H1 (cell line): ENCODE results near the gene HOXD10. TPM values are rescaled to one million over a fixed set of nuclear protein-coding genes. Genes with fewer than 3 reads are reported as not detected.

Source experiments
- CTCF ChIA-PET: fragments of 300-600 bp; sonication (Branson Sonifier 250); formaldehyde crosslinking; loops from one replicate; lab custom pipeline; 2021; ENCODE audit not compliant: partially characterized antibody; lab: Charles Lee
- POLR2A ChIA-PET: fragments of 300-600 bp; sonication (Branson Sonifier 250); formaldehyde crosslinking; loops from one replicate; lab custom pipeline; 2021; ENCODE audit warnings: inconsistent platforms; ENCODE audit not compliant: partially characterized antibody; lab: Charles Lee
- DNase-seq, 2 experiments: peaks; one replicate each; pipeline versions ENCODE4 v3.0.0 to v3.0.0-alpha.2; 2010 to 2022; ENCODE audit warnings: low spot score in 2 of 2, low read depth in 1 of 2, mixed read lengths in 1 of 2
- FAIRE-seq: peaks from 2 replicates; lab custom pipeline; 2011; peaks lifted over from hg19 to GRCh38; lab: Jason Lieb, UNC
- H2AFZ ChIP-seq: 2 replicates; pipeline ENCODE4 v1.8.1; 2012; ENCODE audit warnings: low read length, inconsistent platforms
- H2AK5ac ChIP-seq: 2 replicates; pipeline ENCODE4 v1.6.1; 2013; ENCODE audit warnings: low read depth, low read length
- H2BK120ac ChIP-seq: replicated peaks from 2 replicates; pipeline ENCODE3; 2013; ENCODE audit warnings: low read depth, low read length, inconsistent platforms
- H2BK12ac ChIP-seq: 2 replicates; pipeline ENCODE4 v1.6.1; 2013; ENCODE audit warnings: low read depth, low read length
- H2BK15ac ChIP-seq: 2 replicates; pipeline ENCODE4 v1.6.1; 2013; ENCODE audit warnings: low read length
- H2BK20ac ChIP-seq: 2 replicates; pipeline ENCODE4 v1.6.1; 2013; ENCODE audit warnings: low read length
- H2BK5ac ChIP-seq: 2 replicates; pipeline ENCODE4 v1.6.1; 2013; ENCODE audit warnings: low read depth, low read length
- H3K14ac ChIP-seq: 2 replicates; pipeline ENCODE4 v1.6.1; 2013; ENCODE audit warnings: inconsistent platforms; ENCODE audit not compliant: insufficient read length
- H3K18ac ChIP-seq: 2 replicates; pipeline ENCODE4 v1.6.1; 2013; ENCODE audit warnings: low read length; ENCODE audit errors: extremely low read depth
- H3K23ac ChIP-seq: 2 replicates; pipeline ENCODE4 v1.6.1; 2013; ENCODE audit warnings: inconsistent platforms; ENCODE audit not compliant: insufficient read length
- H3K23me2 ChIP-seq: 2 replicates; pipeline ENCODE4 v1.6.1; 2013; ENCODE audit warnings: low read depth, low read length
- H3K27ac ChIP-seq: 2 replicates; pipeline ENCODE4 v1.6.1; 2011; ENCODE audit warnings: low read depth, low read length, inconsistent platforms
- H3K27me3 ChIP-seq, 4 experiments: replicated peaks in 1 of 4; 1 replicate in 1 of 4; 2 replicates in 3 of 4; pipeline versions ENCODE4 v1.6.1 to v1.8.1; 2011 to 2013; ENCODE audit warnings: low read length in 3 of 4, mild to moderate bottlenecking in 3 of 4, inconsistent platforms in 2 of 4, mixed read lengths in 2 of 4, moderate library complexity in 1 of 4; ENCODE audit not compliant: control insufficient read depth in 3 of 4, insufficient read depth in 3 of 4; ENCODE audit errors: extremely low read depth in 1 of 4
- H3K36me3 ChIP-seq, 4 experiments: 2 replicates each; pipeline versions ENCODE4 v1.6.1 to v1.8.1; 2011 to 2013; ENCODE audit warnings: mild to moderate bottlenecking in 4 of 4, low read length in 3 of 4, moderate library complexity in 2 of 4, control low read depth in 1 of 4, inconsistent platforms in 1 of 4; ENCODE audit not compliant: insufficient read depth in 4 of 4, control insufficient read depth in 2 of 4
- H3K4ac ChIP-seq: replicated peaks from 2 replicates; pipeline ENCODE3; 2013; ENCODE audit warnings: low read length, low read depth, mixed read lengths, inconsistent platforms; ENCODE audit not compliant: insufficient read length
- H3K4me1 ChIP-seq, 4 experiments: replicated peaks in 1 of 4; 1 replicate in 1 of 4; 2 replicates in 3 of 4; pipeline versions ENCODE4 v1.6.1 to v1.8.1; 2011 to 2013; ENCODE audit warnings: low read length in 3 of 4, inconsistent platforms in 2 of 4, mixed read lengths in 1 of 4; ENCODE audit not compliant: insufficient read depth in 4 of 4, control insufficient read depth in 3 of 4
- H3K4me2 ChIP-seq, 2 experiments: 2 replicates each; pipeline versions ENCODE4 v1.6.1 to v1.8.1; 2011 to 2013; ENCODE audit warnings: low read depth in 2 of 2, low read length in 2 of 2, control low read depth in 1 of 2, inconsistent platforms in 1 of 2, mild to moderate bottlenecking in 1 of 2; ENCODE audit not compliant: insufficient read depth in 1 of 2
- H3K4me3 ChIP-seq, 4 experiments: fragments of 200-600, 300-600 bp in 1 of 4; sonication (generic), shearing (Covaris generic), sonication (Bioruptor Twin) in 1 of 4; 2 replicates each; pipeline versions ENCODE4 v1.5.1 to v1.8.1; 2011 to 2016; ENCODE audit warnings: low read length in 4 of 4, low read depth in 3 of 4, control low read depth in 2 of 4, inconsistent platforms in 2 of 4, mild to moderate bottlenecking in 2 of 4, mixed read lengths in 1 of 4, moderate library complexity in 1 of 4; ENCODE audit not compliant: insufficient read depth in 2 of 4; ENCODE audit errors: extremely low read depth in 1 of 4
- H3K56ac ChIP-seq: replicated peaks from 2 replicates; pipeline ENCODE3; 2013; ENCODE audit warnings: low read depth, mild to moderate bottlenecking, mixed read lengths, low read length, inconsistent platforms; ENCODE audit not compliant: insufficient read length
- H3K79me1 ChIP-seq: 2 replicates; pipeline ENCODE4 v1.6.1; 2013; ENCODE audit warnings: low read depth, low read length, control low read depth
- H3K79me2 ChIP-seq, 2 experiments: 2 replicates each; pipeline versions ENCODE4 v1.6.1 to v1.8.1; 2012 to 2013; ENCODE audit warnings: low read length in 2 of 2, mild to moderate bottlenecking in 2 of 2, inconsistent platforms in 1 of 2; ENCODE audit not compliant: insufficient read depth in 2 of 2, control insufficient read depth in 1 of 2
- H3K9ac ChIP-seq, 4 experiments: replicated peaks in 1 of 4; 1 replicate in 1 of 4; 2 replicates in 3 of 4; pipeline versions ENCODE4 v1.6.1 to v1.8.1; 2011 to 2013; ENCODE audit warnings: low read depth in 3 of 4, low read length in 3 of 4, control low read depth in 2 of 4, mild to moderate bottlenecking in 2 of 4, moderate library complexity in 2 of 4, inconsistent platforms in 1 of 4; ENCODE audit errors: extremely low read depth in 1 of 4
- H3K9me3 ChIP-seq, 2 experiments: 2 replicates each; pipeline versions ENCODE4 v1.6.1 to v1.8.1; 2012 to 2013; ENCODE audit warnings: mild to moderate bottlenecking in 2 of 2, moderate library complexity in 2 of 2, control low read depth in 1 of 2, inconsistent platforms in 1 of 2, low read depth in 1 of 2, low read length in 1 of 2, mixed read lengths in 1 of 2; ENCODE audit not compliant: insufficient read depth in 2 of 2
- H4K20me1 ChIP-seq, 2 experiments: replicated peaks in 1 of 2; 2 replicates each; pipeline versions ENCODE3 to v1.8.1; 2011 to 2013; ENCODE audit warnings: inconsistent platforms in 2 of 2, low read length in 2 of 2, mild to moderate bottlenecking in 1 of 2; ENCODE audit not compliant: insufficient read depth in 2 of 2, control insufficient read depth in 1 of 2
- H4K5ac ChIP-seq: 2 replicates; pipeline ENCODE4 v1.6.1; 2013; ENCODE audit warnings: low read length, low read depth, mixed read lengths, inconsistent platforms; ENCODE audit not compliant: insufficient read length
- H4K8ac ChIP-seq: 2 replicates; pipeline ENCODE4 v1.8.0; 2013; ENCODE audit warnings: mild to moderate bottlenecking, moderate library complexity, low read length, inconsistent platforms; ENCODE audit not compliant: insufficient read depth; ENCODE audit errors: extremely low read depth
- H4K91ac ChIP-seq: replicated peaks from 2 replicates; pipeline ENCODE3; 2013; ENCODE audit warnings: low read length, mixed read lengths, inconsistent platforms; ENCODE audit not compliant: insufficient read length
- POLR2AphosphoS5 ChIP-seq: IDR thresholded peaks from 2 replicates; pipeline ENCODE4 v1.6.1; 2011; ENCODE audit warnings: low read depth, low read length
- RFX5 ChIP-seq: IDR thresholded peaks from 2 replicates; pipeline ENCODE4 v1.6.1; 2011; ENCODE audit warnings: low read depth, low read length, improper control_type of control experiment, borderline replicate concordance
- TAF1 ChIP-seq: IDR thresholded peaks from 2 replicates; pipeline ENCODE4 v1.6.1; 2011; ENCODE audit warnings: mild to moderate bottlenecking, low read depth, low read length
- WGBS, 2 experiments: shearing (Covaris generic) in 1 of 2; methylation state at CpG; one replicate each; pipeline versions ENCODE4 v1.1.6 to v1.1.7; 2013 to 2015; ENCODE audit warnings: low lambda C conversion rate in 2 of 2, mixed read lengths in 2 of 2, inconsistent platforms in 1 of 2, low coverage in 1 of 2, missing lambda C conversion rate in 1 of 2; ENCODE audit not compliant: insufficient replicate concordance in 2 of 2, insufficient coverage in 1 of 2, insufficient read length in 1 of 2; ENCODE audit errors: extremely low coverage in 1 of 2, missing lambda C conversion rate in 1 of 2; 5-methylcytosine and 5-hydroxymethylcytosine counted together
- polyA plus RNA-seq, 7 experiments: library from polyadenylated mRNA; depleted of rRNA in 3 of 7; stranded (reverse) in 5 of 7; unstranded in 2 of 7; fragments of >200 nt in 5 of 7; fragments of 200-250 nt in 2 of 7; gene quantifications; 1 replicate in 5 of 7; 2 replicates in 1 of 7; 4 replicates in 1 of 7; pipeline versions ENCODE4 v1.2.1 to v1.2.3, GENCODE V29; 2011 to 2013; ENCODE audit warnings: missing spikeins in 2 of 7, mixed read lengths in 2 of 7
- total RNA-seq: library from RNA; stranded (reverse); fragmentation: NEBNext Ultra II Directional; extraction: Animal tissue kit (Norgen Biotek cat#: 25700); gene quantifications from 2 replicates; pipeline ENCODE4 v1.2.1, GENCODE V29; 2021

HOXD10 gene
- total and polyA plus RNA-seq, 2 of the 8 experiments (the other 6 are each of a cell fraction or from before 2014, with no cell fraction given), result not detected

GRCh38 chr2:176085120-176085788 lies 31.3 kb upstream of the HOXD10 start:
- no peak overlapping the region for H2BK15ac ChIP-seq
- H4K91ac ChIP-seq, result no peak overlapping the region
- WGBS, 2 experiments, result 5% methylated on average over 33 of the region's 40 CpGs; no CpG with 5 or more reads in 1 of the 2 experiments
- H2BK5ac ChIP-seq, result no peak overlapping the region
- H2BK120ac ChIP-seq, result no peak overlapping the region
- no peak overlapping the region for H2AFZ ChIP-seq
- H4K20me1 ChIP-seq, result peaks cover 15 to 34% of the 10 kb centered on the region in 2 experiments
- no peak overlapping the region for H2BK20ac ChIP-seq
- ChIA-PET POLR2A (interaction anchor here (1.7 kb wide), 1 partner anchor 11 kb away, joined by 8 read pairs; no protein-coding TSS in a partner anchor), CTCF (interaction anchor here (0.6 to 7.8 kb wide), 26 partner anchors 11 to 832 kb away, joined by 3 to 130 read pairs (median 3); partner anchors contain the start of gene HOXD12)
- no peak for FAIRE-seq
- peak in 1 of 2 experiments; percentile 64 for DNase-seq
- no peaks in the 10 kb centered on the region for H3K79me1 ChIP-seq
- peak overlapping the region; percentile 4 to 57; a peak in 3 of 4 replicates for H3K4me2 ChIP-seq
- no peak overlapping the region for H4K8ac ChIP-seq
- H3K23me2 ChIP-seq, result peaks cover 2% of the 10 kb centered on the region; the same call in 1 of the 2 replicates
- H3K27ac ChIP-seq, result no peak overlapping the region
- peaks cover 0 to 2% (median 0%) of the 10 kb centered on the region in 4 experiments; a peak in 1 of 8 replicates for H3K36me3 ChIP-seq
- H3K9ac ChIP-seq, result no peak overlapping the region
- H3K14ac ChIP-seq, result no peak overlapping the region
- no peak overlapping the region for H2AK5ac ChIP-seq
- H3K9me3 ChIP-seq, result no peaks in the 10 kb centered on the region; a peak in 1 of 4 replicates
- peak overlapping the region in 2 of 4 experiments; percentile 2 to 52; a peak in 2 of 8 replicates for H3K4me3 ChIP-seq
- H3K4me1 ChIP-seq, result peaks cover 0 to 25% (median 9%) of the 10 kb centered on the region in 4 experiments; a peak in 5 of 7 replicates
- no peak overlapping the region for H3K23ac ChIP-seq
- H4K5ac ChIP-seq, result no peak overlapping the region
- H3K56ac ChIP-seq, result no peak overlapping the region
- no peak overlapping the region for H2BK12ac ChIP-seq
- peaks cover 98 to 100% (median 100%) of the 10 kb centered on the region in 4 experiments for H3K27me3 ChIP-seq
- no peak overlapping the region for H3K4ac ChIP-seq
- no peak overlapping the region for H3K18ac ChIP-seq
- no peaks in the 10 kb centered on the region for H3K79me2 ChIP-seq
- TF ChIP-seq POLR2AphosphoS5 (no peak), RFX5 (no peak), TAF1 (no peak)
